SK-N-SH (cell line): ENCODE data around the gene ADGRE2.

Source experiments
- FOXM1 ChIP-seq: IDR thresholded peaks from 2 replicates; pipeline ENCODE4 v1.4.0; 2012; ENCODE audit warnings: low read depth, mild to moderate bottlenecking
- POLR2AphosphoS5 ChIP-seq: IDR thresholded peaks from 2 replicates; pipeline ENCODE4 v1.6.1; 2012; ENCODE audit warnings: low read depth, low read length
- RFX5 ChIP-seq: IDR thresholded peaks from 2 replicates; pipeline ENCODE4 v1.6.1; 2012; ENCODE audit warnings: mild to moderate bottlenecking, improper control_type of control experiment, low read length
- SMC3 ChIP-seq: IDR thresholded peaks from 2 replicates; pipeline ENCODE4 v1.6.1; 2012; ENCODE audit warnings: low read depth, low read length, improper control_type of control experiment
- TAF1 ChIP-seq: IDR thresholded peaks from 2 replicates; pipeline ENCODE4 v1.6.1; 2012; ENCODE audit warnings: low read depth, mild to moderate bottlenecking, low read length, moderate library complexity, borderline replicate concordance
- TF ChIP-seq, protein P1 (sequence below): fragments of 200-600 bp; sonication (generic); IDR thresholded peaks from 2 replicates; pipeline ENCODE4 v1.6.1; 2017; ENCODE audit warnings: antibody characterized with exemption, mild to moderate bottlenecking, moderate library complexity
- TF ChIP-seq, protein P2 (sequence below): fragments of 150-350 bp; IDR thresholded peaks from 2 replicates; pipeline ENCODE4 v1.6.1; 2017; ENCODE audit warnings: antibody characterized with exemption, low read length, low read depth, borderline replicate concordance

DNA sequence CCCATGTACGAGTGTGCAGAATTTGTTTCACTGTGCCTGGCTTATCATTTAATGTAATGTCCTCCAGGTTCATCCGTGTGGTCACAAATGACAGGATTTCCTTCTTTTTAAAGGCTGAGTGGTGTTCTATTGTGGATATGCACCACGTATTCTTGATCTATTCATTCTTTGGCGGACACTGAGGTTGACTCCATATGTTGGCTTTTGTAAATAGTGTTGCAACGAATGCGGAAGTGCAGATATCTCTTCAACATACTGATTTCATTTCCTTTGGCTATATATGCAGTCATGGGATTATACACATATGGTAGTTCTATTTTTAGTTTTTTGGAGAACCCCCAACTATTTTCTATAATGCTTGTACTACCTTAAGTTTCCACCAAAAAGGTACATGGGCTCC, 43.6 kb upstream of the ADGRE2 start:
- TF ChIP-seq, protein P1, sequence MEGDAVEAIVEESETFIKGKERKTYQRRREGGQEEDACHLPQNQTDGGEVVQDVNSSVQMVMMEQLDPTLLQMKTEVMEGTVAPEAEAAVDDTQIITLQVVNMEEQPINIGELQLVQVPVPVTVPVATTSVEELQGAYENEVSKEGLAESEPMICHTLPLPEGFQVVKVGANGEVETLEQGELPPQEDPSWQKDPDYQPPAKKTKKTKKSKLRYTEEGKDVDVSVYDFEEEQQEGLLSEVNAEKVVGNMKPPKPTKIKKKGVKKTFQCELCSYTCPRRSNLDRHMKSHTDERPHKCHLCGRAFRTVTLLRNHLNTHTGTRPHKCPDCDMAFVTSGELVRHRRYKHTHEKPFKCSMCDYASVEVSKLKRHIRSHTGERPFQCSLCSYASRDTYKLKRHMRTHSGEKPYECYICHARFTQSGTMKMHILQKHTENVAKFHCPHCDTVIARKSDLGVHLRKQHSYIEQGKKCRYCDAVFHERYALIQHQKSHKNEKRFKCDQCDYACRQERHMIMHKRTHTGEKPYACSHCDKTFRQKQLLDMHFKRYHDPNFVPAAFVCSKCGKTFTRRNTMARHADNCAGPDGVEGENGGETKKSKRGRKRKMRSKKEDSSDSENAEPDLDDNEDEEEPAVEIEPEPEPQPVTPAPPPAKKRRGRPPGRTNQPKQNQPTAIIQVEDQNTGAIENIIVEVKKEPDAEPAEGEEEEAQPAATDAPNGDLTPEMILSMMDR = no peak
- TF ChIP-seq FOXM1 (no peak), SMC3 (no peak), POLR2AphosphoS5 (no peak), TAF1 (no peak), RFX5 (no peak)
- TF ChIP-seq, protein P2, sequence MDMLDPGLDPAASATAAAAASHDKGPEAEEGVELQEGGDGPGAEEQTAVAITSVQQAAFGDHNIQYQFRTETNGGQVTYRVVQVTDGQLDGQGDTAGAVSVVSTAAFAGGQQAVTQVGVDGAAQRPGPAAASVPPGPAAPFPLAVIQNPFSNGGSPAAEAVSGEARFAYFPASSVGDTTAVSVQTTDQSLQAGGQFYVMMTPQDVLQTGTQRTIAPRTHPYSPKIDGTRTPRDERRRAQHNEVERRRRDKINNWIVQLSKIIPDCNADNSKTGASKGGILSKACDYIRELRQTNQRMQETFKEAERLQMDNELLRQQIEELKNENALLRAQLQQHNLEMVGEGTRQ = no peak
